ENCODE data around the gene M6PR. TPM values are rescaled to one million over a fixed set of nuclear protein-coding genes. Genes with fewer than 3 reads are reported as not detected.
"Not testable (repeated sequence)": the region's sequence is repeated elsewhere in the genome, so short reads cannot be mapped to it uniquely, and the experiment has no call there.

The M6PR gene
- polyA plus RNA-seq, 1 donor (not counting 4 experiments of a cell fraction or from before 2014, with no cell fraction given): 127 TPM

DNA sequence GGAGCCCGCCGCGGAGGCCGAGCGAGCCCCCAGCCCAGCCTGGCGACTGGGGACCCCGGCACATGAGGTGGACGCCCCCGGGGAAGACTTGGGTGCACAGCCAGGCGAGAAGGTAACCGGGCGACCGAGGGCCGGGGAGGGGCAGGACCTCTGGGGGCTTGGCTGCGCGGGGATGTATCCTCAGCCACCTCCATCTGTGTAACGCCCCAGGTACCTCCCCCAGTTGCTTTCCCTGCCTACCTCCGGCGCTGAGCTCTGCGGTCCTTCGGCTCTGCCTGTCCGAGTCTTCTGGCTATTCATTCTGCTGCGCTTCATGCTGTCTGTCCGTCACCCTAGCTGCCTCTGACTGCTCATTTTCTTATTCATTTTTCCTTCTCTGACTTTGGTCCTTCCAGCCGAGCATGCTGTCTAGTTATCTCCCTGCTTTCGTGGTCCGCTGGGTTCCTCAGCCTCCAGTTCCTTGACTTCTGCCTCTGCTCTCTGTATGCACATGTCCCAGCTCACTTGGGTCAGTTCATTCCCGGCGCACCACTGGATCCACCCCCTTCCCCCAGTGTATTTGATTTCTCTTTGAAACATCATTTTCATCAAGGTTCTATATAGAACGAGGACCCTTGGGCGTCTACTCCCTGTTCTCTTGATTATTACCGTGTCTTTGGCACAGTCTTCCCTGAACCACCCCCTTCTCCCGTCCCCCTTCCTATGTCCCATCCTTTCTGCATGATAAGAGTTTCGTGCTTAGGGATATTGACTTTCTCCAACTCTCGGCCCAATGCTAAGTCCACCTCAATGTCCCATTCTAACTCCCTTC lies 34.5 kb downstream of the M6PR start:
- H3K4me3 ChIP-seq (ENCODE audit: control insufficient read depth in 2 of 3, extremely low read depth in 1 of 3, insufficient read depth in 2 of 3, low read depth in 1 of 3, low read length in 3 of 3): peak overlapping the region; percentile 51 to 85 (median 81)
- H3K4me1 ChIP-seq (ENCODE audit: control insufficient read depth, extremely low read depth, insufficient read depth, low read length): peaks cover 22% of the 10 kb centered on the region
- no peaks in the 10 kb centered on the region for H4K20me1 ChIP-seq (ENCODE audit: control insufficient read depth, extremely low read depth, insufficient read depth, low read length)
- peak overlapping the region; percentile 12 for H3K27ac ChIP-seq (ENCODE audit: control insufficient read depth, insufficient read depth, low read length)
- H3K79me2 ChIP-seq (ENCODE audit: control insufficient read depth, insufficient read depth, low read length): peaks cover 2% of the 10 kb centered on the region
- peak overlapping the region; percentile 97 for H3K4me2 ChIP-seq (ENCODE audit: control insufficient read depth, extremely low read depth, insufficient read depth, low read depth, low read length)
- no peaks in the 10 kb centered on the region for H3K27me3 ChIP-seq (ENCODE audit: control insufficient read depth, extremely low read depth, insufficient read depth, low read length)
- H3K9me1 ChIP-seq (ENCODE audit: control insufficient read depth, extremely low read depth, insufficient read depth, low read length): no peaks in the 10 kb centered on the region
- DNase-seq (ENCODE audit: low read depth, low spot score): no peak
- no peaks in the 10 kb centered on the region for H3K9me3 ChIP-seq (ENCODE audit: control insufficient read depth, low read depth, low read length)
- dilution Hi-C loops (cut with MboI; ENCODE audit: extremely low pct_ligation_motif_present, low sequenced_read_pairs): no loop called here
- H2AFZ ChIP-seq (ENCODE audit: control insufficient read depth, low read length): peak overlapping the region; percentile 98
- peaks cover 0 to 7% of the 10 kb centered on the region in 2 experiments for H3K36me3 ChIP-seq (ENCODE audit: control insufficient read depth in 2 of 2, extremely low read depth in 1 of 2, insufficient read depth in 2 of 2, low read length in 2 of 2)
- peak overlapping the region; percentile 69 for H3K9ac ChIP-seq (ENCODE audit: control insufficient read depth, extremely low read depth, insufficient read depth, low read length)
- peak; percentile 75 for FAIRE-seq
- no peak for TF ChIP-seq EZH2 (IDR thresholded peaks at IDR 0.05; ENCODE audit: low read length)
- TF ChIP-seq, protein P1, sequence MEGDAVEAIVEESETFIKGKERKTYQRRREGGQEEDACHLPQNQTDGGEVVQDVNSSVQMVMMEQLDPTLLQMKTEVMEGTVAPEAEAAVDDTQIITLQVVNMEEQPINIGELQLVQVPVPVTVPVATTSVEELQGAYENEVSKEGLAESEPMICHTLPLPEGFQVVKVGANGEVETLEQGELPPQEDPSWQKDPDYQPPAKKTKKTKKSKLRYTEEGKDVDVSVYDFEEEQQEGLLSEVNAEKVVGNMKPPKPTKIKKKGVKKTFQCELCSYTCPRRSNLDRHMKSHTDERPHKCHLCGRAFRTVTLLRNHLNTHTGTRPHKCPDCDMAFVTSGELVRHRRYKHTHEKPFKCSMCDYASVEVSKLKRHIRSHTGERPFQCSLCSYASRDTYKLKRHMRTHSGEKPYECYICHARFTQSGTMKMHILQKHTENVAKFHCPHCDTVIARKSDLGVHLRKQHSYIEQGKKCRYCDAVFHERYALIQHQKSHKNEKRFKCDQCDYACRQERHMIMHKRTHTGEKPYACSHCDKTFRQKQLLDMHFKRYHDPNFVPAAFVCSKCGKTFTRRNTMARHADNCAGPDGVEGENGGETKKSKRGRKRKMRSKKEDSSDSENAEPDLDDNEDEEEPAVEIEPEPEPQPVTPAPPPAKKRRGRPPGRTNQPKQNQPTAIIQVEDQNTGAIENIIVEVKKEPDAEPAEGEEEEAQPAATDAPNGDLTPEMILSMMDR (optimal IDR thresholded peaks at IDR 0.05 in 1 of 3, IDR thresholded peaks at IDR 0.05 in 1 of 3, conservative IDR thresholded peaks at IDR 0.05 in 1 of 3; ENCODE audit: extremely low read depth in 1 of 3, insufficient read depth in 2 of 3, low read length in 3 of 3): no peak

DNA sequence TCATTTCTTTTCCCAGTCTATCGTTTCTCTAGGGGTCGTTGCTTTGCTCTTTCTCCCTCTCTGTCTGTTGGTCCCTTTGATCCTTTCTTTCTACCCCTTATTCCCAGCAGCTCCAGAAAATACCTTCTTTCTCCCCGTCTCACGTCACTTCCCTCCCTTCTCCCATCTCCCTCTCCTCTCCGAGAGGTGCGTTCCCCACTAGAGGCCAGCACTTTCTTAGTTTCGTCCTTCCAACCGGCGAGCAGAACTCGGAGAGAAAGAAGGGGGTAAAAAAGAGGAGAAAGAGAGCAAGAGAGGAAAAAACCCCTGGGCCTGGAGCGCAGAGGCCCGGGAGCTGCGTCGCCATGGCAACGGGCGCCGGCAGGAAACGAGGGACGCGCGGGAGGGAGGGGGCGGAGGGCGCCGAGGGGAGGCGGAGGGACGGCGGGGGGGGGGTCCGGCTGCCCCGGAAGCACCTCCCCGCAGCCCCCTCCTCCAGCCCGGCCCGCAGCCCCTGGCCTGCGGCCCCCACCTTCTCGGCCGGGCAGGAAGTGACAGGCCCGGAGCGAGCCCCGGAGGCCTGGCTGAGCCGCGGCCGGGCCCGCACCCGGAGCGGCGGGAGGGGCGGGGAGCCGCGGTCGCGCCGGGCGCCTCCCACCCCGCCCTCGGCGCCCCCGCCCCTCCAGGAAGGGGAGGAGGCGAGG lies 35.3 kb downstream of the M6PR start, which contains the start of gene PHC1:
TSS of gene PHC1 (plus strand) at position 477 of the 683 bp plus-strand sequence. CDS start 3,169 bp downstream, outside the sequence.
- H3K36me3 ChIP-seq (ENCODE audit: control insufficient read depth in 2 of 2, extremely low read depth in 1 of 2, insufficient read depth in 2 of 2, low read length in 2 of 2); DNase-seq (ENCODE audit: low read depth, low spot score); H3K9me1 ChIP-seq (ENCODE audit: control insufficient read depth, extremely low read depth, insufficient read depth, low read length); H3K9me3 ChIP-seq (ENCODE audit: control insufficient read depth, low read depth, low read length); H3K79me2 ChIP-seq (ENCODE audit: control insufficient read depth, insufficient read depth, low read length); dilution Hi-C loops (cut with MboI; ENCODE audit: extremely low pct_ligation_motif_present, low sequenced_read_pairs); H3K27me3 ChIP-seq (ENCODE audit: control insufficient read depth, extremely low read depth, insufficient read depth, low read length); H4K20me1 ChIP-seq (ENCODE audit: control insufficient read depth, extremely low read depth, insufficient read depth, low read length): not testable (repeated sequence)
- TF ChIP-seq, protein P1 (optimal IDR thresholded peaks at IDR 0.05 in 1 of 3, IDR thresholded peaks at IDR 0.05 in 1 of 3, conservative IDR thresholded peaks at IDR 0.05 in 1 of 3; ENCODE audit: extremely low read depth in 1 of 3, insufficient read depth in 2 of 3, low read length in 3 of 3): peak; percentile 45 to 53 (median 51)
- Histone ChIP-seq H3K4me1 (ENCODE audit: control insufficient read depth, extremely low read depth, insufficient read depth, low read length) (peaks cover 22% of the 10 kb centered on the region), H3K9ac (ENCODE audit: control insufficient read depth, extremely low read depth, insufficient read depth, low read length) (peak within 1 kb of the TSS; percentile 69), H3K27ac (ENCODE audit: control insufficient read depth, insufficient read depth, low read length) (peak within 1 kb of the TSS; percentile 44), H3K4me2 (ENCODE audit: control insufficient read depth, extremely low read depth, insufficient read depth, low read depth, low read length) (peak within 1 kb of the TSS; percentile 97), H3K4me3 (ENCODE audit: control insufficient read depth in 2 of 3, extremely low read depth in 1 of 3, insufficient read depth in 2 of 3, low read depth in 1 of 3, low read length in 3 of 3) (peak within 1 kb of the TSS; percentile 51 to 88 (median 81)), H2AFZ (ENCODE audit: control insufficient read depth, low read length) (peak within 1 kb of the TSS; percentile 98)
- peak; percentile 26 for FAIRE-seq
